ENCODE measurements around the gene SNTG2.

- TF ChIP-seq POLR2AphosphoS5 (IDR thresholded peaks at IDR 0.05; ENCODE audit: borderline replicate concordance, low read depth, low read length): no peak
- TF ChIP-seq EZH2 (IDR thresholded peaks at IDR 0.05): no peak
Observed at GRCh38 chr2:1313240-1313924, 362.7 kb downstream of the SNTG2 start.
